HepG2 (cell line): ENCODE data around the gene IFT122. TPM values are rescaled to one million over a fixed set of nuclear protein-coding genes. Genes with fewer than 3 reads are reported as not detected.

ENCODE experiments used
- ATF1 ChIP-seq: IDR thresholded peaks from 2 replicates; pipeline ENCODE4 v1.6.1; 2016; ENCODE audit warnings: mild to moderate bottlenecking, control low read depth
- ATF3 ChIP-seq: sonication (generic); formaldehyde crosslinking; IDR thresholded peaks from 2 replicates; pipeline ENCODE4 v1.4.0; 2020; ENCODE audit warnings: missing genetic modification reagents
- CREB1 ChIP-seq, 2 experiments: fragments of 450-650 bp in 1 of 2; IDR thresholded peaks; 2 replicates each; pipeline ENCODE4 v1.6.1; 2016 to 2017; ENCODE audit warnings: control low read depth in 1 of 2, mild to moderate bottlenecking in 1 of 2, missing compliant biosample characterization in 1 of 2, missing genetic modification characterization in 1 of 2
- CREM ChIP-seq, 2 experiments: sonication (generic) in 1 of 2; formaldehyde crosslinking in 1 of 2; IDR thresholded peaks; 2 replicates each; pipeline versions ENCODE4 v1.4.0 to v1.6.1; 2016 to 2020; ENCODE audit warnings: antibody characterized with exemption in 1 of 2, mild to moderate bottlenecking in 1 of 2, missing genetic modification reagents in 1 of 2
- FOXK1 ChIP-seq: sonication (generic); formaldehyde crosslinking; IDR thresholded peaks from 2 replicates; pipeline ENCODE4 v1.4.0; 2020; ENCODE audit warnings: low read depth, missing genetic modification reagents, borderline replicate concordance
- FOXP4 ChIP-seq: sonication (generic); formaldehyde crosslinking; IDR thresholded peaks from 2 replicates; pipeline ENCODE4 v1.4.0; 2020; ENCODE audit warnings: missing genetic modification reagents
- HNF4A ChIP-seq: sonication (generic); formaldehyde crosslinking; IDR thresholded peaks from 2 replicates; pipeline ENCODE4 v1.4.0; 2020; ENCODE audit warnings: missing genetic modification reagents
- IRF2 ChIP-seq: IDR thresholded peaks from 2 replicates; pipeline ENCODE4 v1.6.1; 2018; ENCODE audit warnings: missing genetic modification reagents, missing compliant biosample characterization
- KDM6A ChIP-seq: IDR thresholded peaks from 2 replicates; pipeline ENCODE4 v1.6.1; 2016; ENCODE audit warnings: low read depth
- MEIS2 ChIP-seq: sonication (generic); formaldehyde crosslinking; IDR thresholded peaks from 2 replicates; pipeline ENCODE4 v1.9.0; 2021; ENCODE audit warnings: mild to moderate bottlenecking, missing genetic modification reagents
- NCOA1 ChIP-seq: sonication (generic); formaldehyde crosslinking; IDR thresholded peaks from 2 replicates; pipeline ENCODE4 v1.9.0; 2021; ENCODE audit warnings: missing genetic modification reagents
- NCOA2 ChIP-seq: sonication (generic); formaldehyde crosslinking; IDR thresholded peaks from 2 replicates; pipeline ENCODE4 v1.8.0; 2022; ENCODE audit warnings: inconsistent platforms
- PHF21A ChIP-seq: sonication (generic); formaldehyde crosslinking; IDR thresholded peaks from 2 replicates; pipeline ENCODE4 v1.5.0; 2020; ENCODE audit warnings: mild to moderate bottlenecking, missing genetic modification reagents
- SOX5 ChIP-seq: IDR thresholded peaks from 2 replicates; pipeline ENCODE4 v1.6.1; 2016; ENCODE audit warnings: borderline replicate concordance
- THRA ChIP-seq: sonication (generic); formaldehyde crosslinking; IDR thresholded peaks from 2 replicates; pipeline ENCODE4 v1.4.0; 2020; ENCODE audit warnings: missing genetic modification reagents, borderline replicate concordance
- TOPORS ChIP-seq: sonication (generic); formaldehyde crosslinking; IDR thresholded peaks from 2 replicates; pipeline ENCODE4 v1.8.0; 2023; ENCODE audit warnings: mild to moderate bottlenecking, missing genetic modification reagents
- ZBTB21 ChIP-seq: sonication (generic); formaldehyde crosslinking; IDR thresholded peaks from 2 replicates; pipeline ENCODE4 v1.4.0; 2020; ENCODE audit warnings: missing genetic modification reagents
- ZGPAT ChIP-seq: IDR thresholded peaks from 2 replicates; pipeline ENCODE4 v1.6.1; 2016; ENCODE audit warnings: mild to moderate bottlenecking
- ZNF563 ChIP-seq: sonication (generic); formaldehyde crosslinking; IDR thresholded peaks from 2 replicates; pipeline ENCODE4 v1.8.0; 2022; ENCODE audit warnings: mild to moderate bottlenecking, moderate library complexity, missing genetic modification reagents
- polyA plus RNA-seq, 8 experiments: library from polyadenylated mRNA; depleted of rRNA in 3 of 8; stranded (reverse) in 7 of 8; unstranded in 1 of 8; fragments of >200 nt; fragmentation: Illumina TruSeq in 4 of 8; extraction: Trizol in 4 of 8; gene quantifications; 2 replicates each; pipeline versions ENCODE4 v1.2.1 to v1.2.3, GENCODE V29; 2011 to 2016; ENCODE audit warnings: low read depth in 4 of 8, missing spikeins in 1 of 8, mixed read lengths in 1 of 8; ENCODE audit not compliant: insufficient read depth in 1 of 8
- total RNA-seq, 5 experiments: library from RNA; depleted of rRNA; stranded (reverse); fragments of >200 nt; fragmentation: Illumina TruSeq; extraction: Trizol; gene quantifications; 2 replicates each; pipeline ENCODE4 v1.2.3, GENCODE V29; 2016; ENCODE audit warnings: low read depth in 1 of 5
- TF ChIP-seq, protein P1 (sequence below): sonication (generic); formaldehyde crosslinking; IDR thresholded peaks from 2 replicates; pipeline ENCODE4 v1.8.1; 2023; ENCODE audit warnings: mild to moderate bottlenecking, inconsistent platforms, moderate library complexity, missing genetic modification reagents, borderline replicate concordance
- TF ChIP-seq, protein P2 (sequence below): IDR thresholded peaks from 2 replicates; pipeline ENCODE4 v1.6.1; 2012; ENCODE audit warnings: low read depth, low read length, improper control_type of control experiment

Gene IFT122
- total and polyA plus RNA-seq, 2 of the 13 experiments (the other 11 are each of a cell fraction or from before 2014, with no cell fraction given): 10.1 to 10.3 TPM

GRCh38 chr3:129413687-129414506 lies 26.1 kb upstream of the IFT122 start (continued):
- TF ChIP-seq SOX5 (CRISPR knock-in tag): peak; percentile 63
- peak; percentile 80 for TF ChIP-seq CREB1 (IDR thresholded peaks at IDR 0.05)
- peak; percentile 85 for TF ChIP-seq CREB1 (CRISPR knock-in tag; IDR thresholded peaks at IDR 0.05)
- peak; percentile 95 for TF ChIP-seq ZBTB21
- TF ChIP-seq, protein P1, sequence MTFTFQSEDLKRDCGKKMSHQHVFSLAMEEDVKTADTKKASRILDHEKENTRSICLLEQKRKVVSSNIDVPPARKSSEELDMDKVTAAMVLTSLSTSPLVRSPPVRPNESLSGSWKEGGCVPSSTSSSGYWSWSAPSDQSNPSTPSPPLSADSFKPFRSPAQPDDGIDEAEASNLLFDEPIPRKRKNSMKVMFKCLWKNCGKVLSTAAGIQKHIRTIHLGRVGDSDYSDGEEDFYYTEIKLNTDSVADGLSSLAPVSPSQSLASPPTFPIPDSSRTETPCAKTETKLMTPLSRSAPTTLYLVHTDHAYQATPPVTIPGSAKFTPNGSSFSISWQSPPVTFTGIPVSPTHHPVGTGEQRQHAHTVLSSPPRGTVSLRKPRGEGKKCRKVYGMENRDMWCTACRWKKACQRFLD (CRISPR knock-in tag): no peak
- no peak for TF ChIP-seq NCOA1 (CRISPR knock-in tag)
- peak; percentile 83 for TF ChIP-seq HNF4A (CRISPR knock-in tag)
- TF ChIP-seq FOXK1 (CRISPR knock-in tag): peak; percentile 48; the same call in 1 of the 2 replicates
- TF ChIP-seq TOPORS (CRISPR knock-in tag): no peak
- peak; percentile 77 for TF ChIP-seq PHF21A
- TF ChIP-seq NCOA2 (CRISPR knock-in tag): peak; percentile 33; the same call in 1 of the 2 replicates
- TF ChIP-seq CREM (IDR thresholded peaks at IDR 0.05): peak; percentile 75
- TF ChIP-seq CREM (CRISPR knock-in tag; IDR thresholded peaks at IDR 0.05): no peak
- TF ChIP-seq IRF2 (CRISPR knock-in tag): 0 out of 2 replicates have a peak, but pooled peaks have one; percentile 14
- TF ChIP-seq ZNF563 (CRISPR knock-in tag): no peak
- TF ChIP-seq KDM6A (CRISPR knock-in tag): peak; percentile 69
- peak; percentile 35; the same call in 1 of the 2 replicates for TF ChIP-seq THRA (CRISPR knock-in tag)
- peak; percentile 75 for TF ChIP-seq ATF1 (CRISPR knock-in tag)
- TF ChIP-seq FOXP4 (CRISPR knock-in tag): 0 out of 2 replicates have a peak, but pooled peaks have one; percentile 41
- TF ChIP-seq, protein P2, sequence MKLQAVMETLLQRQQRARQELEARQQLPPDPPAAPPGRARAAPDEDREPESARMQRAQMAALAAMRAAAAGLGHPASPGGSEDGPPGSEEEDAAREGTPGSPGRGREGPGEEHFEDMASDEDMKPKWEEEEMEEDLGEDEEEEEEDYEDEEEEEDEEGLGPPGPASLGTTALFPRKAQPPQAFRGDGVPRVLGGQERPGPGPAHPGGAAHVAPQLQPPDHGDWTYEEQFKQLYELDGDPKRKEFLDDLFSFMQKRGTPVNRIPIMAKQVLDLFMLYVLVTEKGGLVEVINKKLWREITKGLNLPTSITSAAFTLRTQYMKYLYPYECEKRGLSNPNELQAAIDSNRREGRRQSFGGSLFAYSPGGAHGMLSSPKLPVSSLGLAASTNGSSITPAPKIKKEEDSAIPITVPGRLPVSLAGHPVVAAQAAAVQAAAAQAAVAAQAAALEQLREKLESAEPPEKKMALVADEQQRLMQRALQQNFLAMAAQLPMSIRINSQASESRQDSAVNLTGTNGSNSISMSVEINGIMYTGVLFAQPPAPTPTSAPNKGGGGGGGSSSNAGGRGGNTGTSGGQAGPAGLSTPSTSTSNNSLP: peak; percentile 80
- TF ChIP-seq MEIS2 (CRISPR knock-in tag): no peak
- TF ChIP-seq ZGPAT: peak; percentile 39; the same call in 1 of the 2 replicates
- TF ChIP-seq ATF3 (CRISPR knock-in tag): peak; percentile 32; the same call in 1 of the 2 replicates
